HAP-1 (cell line): Measurements from ENCODE around the gene HLA-B.

Experiments
- DNase-seq, 2 experiments: peaks; one replicate each; pipeline ENCODE4 v3.0.0-alpha.2; 2016 to 2020; ENCODE audit warnings: low spot score in 2 of 2
- H3K27me3 ChIP-seq: fragments of 250-450 bp; sonication (Bioruptor Pico); 2 replicates; pipeline ENCODE4 v1.5.1; 2020; ENCODE audit warnings: low read depth, mild to moderate bottlenecking, moderate library complexity
- H3K36me3 ChIP-seq: fragments of 250-450 bp; sonication (Bioruptor Pico); replicated peaks from 2 replicates; pipeline ENCODE4 v1.5.1; 2020; ENCODE audit warnings: mild to moderate bottlenecking
- H3K4me1 ChIP-seq: fragments of 250-450 bp; sonication (Bioruptor Pico); 2 replicates; pipeline ENCODE4 v1.5.1; 2020; ENCODE audit warnings: mild to moderate bottlenecking
- H3K4me3 ChIP-seq: fragments of 250-450 bp; sonication (Bioruptor Pico); 2 replicates; pipeline ENCODE4 v1.5.1; 2020; ENCODE audit warnings: mild to moderate bottlenecking, moderate library complexity
- H3K9me3 ChIP-seq: fragments of 250-450 bp; sonication (Bioruptor Pico); 2 replicates; pipeline ENCODE4 v1.5.1; 2020; ENCODE audit warnings: mild to moderate bottlenecking, moderate library complexity
- in situ Hi-C: fragments of 300-500 bp; cut with MboI; formaldehyde crosslinking; loops from 3 replicates; pipeline ENCODE4 v1.14.3; 2020; ENCODE audit warnings: low sequenced_read_pairs, inconsistent platforms, mixed read lengths

The HLA-B gene

DNA sequence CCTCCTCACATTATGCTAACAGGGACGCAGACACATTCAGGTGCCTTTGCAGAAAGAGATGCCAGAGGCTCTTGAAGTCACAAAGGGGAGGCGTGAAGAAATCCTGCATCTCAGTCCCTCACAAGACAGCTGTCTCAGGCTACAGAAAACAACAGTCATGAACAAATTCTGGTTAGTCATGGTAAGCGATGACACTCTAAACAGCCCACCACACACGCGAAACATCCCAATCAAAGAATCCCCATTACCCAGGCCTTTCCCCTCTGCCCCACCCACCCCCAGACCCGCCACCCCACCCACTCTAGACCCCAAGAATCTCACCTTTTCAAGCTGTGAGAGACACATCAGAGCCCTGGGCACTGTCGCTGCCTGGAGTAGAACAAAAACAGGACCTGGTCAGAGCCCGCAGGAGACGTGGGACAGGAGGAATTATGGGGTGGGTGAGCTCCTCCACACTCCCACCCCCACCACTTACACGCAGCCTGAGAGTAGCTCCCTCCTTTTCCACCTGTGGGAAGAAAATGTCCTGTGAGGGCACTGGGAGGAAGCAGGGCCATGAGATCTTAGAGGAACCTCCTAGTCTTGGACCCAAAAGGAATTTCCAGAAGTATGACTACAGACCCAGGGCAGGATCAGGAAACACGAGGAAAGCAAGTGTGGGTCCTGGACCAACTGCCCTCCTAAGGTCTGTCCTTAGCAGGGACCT lies 2.7 kb downstream of the HLA-B start:
- Histone ChIP-seq H3K4me3 (no peak overlapping the region), H3K36me3 (peaks cover 12% of the 10 kb centered on the region), H3K9me3 (no peaks in the 10 kb centered on the region), H3K27me3 (0 out of 2 replicates have a peak, but pooled peaks cover 3% of the 10 kb centered on the region), H3K4me1 (no peaks in the 10 kb centered on the region)
- in situ Hi-C loops = no loop called here
- DNase-seq = no peak

DNA sequence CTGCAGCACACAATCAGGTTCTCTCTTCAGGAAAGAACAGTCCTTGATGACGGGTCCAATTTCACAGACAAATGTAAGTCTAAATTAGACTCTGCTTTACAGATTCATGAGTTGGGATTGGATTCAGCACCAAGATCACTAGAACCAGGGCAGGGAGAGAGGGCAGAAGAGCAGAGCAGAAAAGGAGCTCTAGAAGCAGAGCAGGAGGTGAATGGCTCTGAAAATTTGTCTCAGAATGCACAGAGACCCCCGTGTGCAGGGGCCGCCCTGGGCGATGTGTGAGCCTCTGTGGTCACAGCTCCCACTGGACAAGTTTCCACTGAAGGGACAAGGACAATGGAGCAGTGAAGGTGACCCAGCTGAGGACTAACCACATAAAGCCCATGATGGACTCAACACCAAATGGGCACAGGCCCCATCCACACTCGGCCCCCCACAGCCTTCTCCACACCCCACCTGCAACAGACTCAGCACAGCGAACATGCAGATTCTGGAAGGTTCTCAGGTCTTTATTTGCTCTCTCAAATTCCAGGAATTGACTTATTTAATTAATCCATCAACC lies 3.5 kb downstream of the HLA-B start:
- DNase-seq = no peak
- peaks cover 12% of the 10 kb centered on the region for H3K36me3 ChIP-seq
- no peaks in the 10 kb centered on the region for H3K9me3 ChIP-seq
- no peaks in the 10 kb centered on the region for H3K4me1 ChIP-seq
- in situ Hi-C loops = no loop called here
- H3K27me3 ChIP-seq = no peaks in the 10 kb centered on the region
- no peak overlapping the region for H3K4me3 ChIP-seq

DNA sequence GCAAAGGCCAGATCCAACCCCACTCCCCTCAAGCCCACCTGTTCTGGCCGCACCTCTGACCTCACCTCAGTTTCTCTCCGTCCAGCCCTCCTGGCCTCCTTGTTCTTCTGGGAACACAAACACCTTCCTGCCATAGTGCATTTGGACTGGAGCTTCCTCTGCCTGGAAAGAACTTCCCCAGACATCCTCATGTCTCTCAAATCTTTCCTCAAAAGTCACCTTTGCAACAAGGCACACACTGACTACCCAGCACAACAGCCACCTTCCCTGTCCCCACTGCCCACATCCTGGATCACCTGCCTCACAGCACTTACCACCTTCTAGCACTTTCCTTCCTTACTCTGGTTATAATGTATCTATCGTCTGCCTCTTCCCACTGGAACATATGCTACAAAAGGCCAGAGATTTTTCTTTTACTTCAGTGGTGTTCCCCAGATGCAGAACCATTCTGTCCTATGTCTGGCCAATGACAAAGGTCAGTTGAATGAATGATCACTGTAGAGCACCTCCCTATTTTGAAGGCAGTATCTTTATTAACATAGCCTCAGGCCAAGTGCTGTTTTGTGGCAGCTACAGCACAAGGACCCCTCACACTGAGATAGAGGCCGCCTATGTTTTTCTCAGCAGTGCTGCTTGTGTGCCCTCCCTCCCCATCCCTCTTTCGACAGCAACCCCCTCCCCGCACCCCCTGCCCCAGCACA lies 4.1 kb downstream of the HLA-B start:
- no peak overlapping the region for H3K4me3 ChIP-seq
- in situ Hi-C loops = no loop called here
- DNase-seq = no peak
- H3K4me1 ChIP-seq = no peaks in the 10 kb centered on the region
- no peaks in the 10 kb centered on the region for H3K27me3 ChIP-seq
- peaks cover 12% of the 10 kb centered on the region for H3K36me3 ChIP-seq
- H3K9me3 ChIP-seq = no peaks in the 10 kb centered on the region

GRCh38 chr6:31352310-31352682 lies 4.7 kb downstream of the HLA-B start:
- DNase-seq = no peak
- Histone ChIP-seq H3K36me3 (peaks cover 12% of the 10 kb centered on the region), H3K27me3 (no peaks in the 10 kb centered on the region), H3K4me1 (no peaks in the 10 kb centered on the region), H3K9me3 (no peaks in the 10 kb centered on the region), H3K4me3 (no peak overlapping the region)
- in situ Hi-C loops = no loop called here

DNA sequence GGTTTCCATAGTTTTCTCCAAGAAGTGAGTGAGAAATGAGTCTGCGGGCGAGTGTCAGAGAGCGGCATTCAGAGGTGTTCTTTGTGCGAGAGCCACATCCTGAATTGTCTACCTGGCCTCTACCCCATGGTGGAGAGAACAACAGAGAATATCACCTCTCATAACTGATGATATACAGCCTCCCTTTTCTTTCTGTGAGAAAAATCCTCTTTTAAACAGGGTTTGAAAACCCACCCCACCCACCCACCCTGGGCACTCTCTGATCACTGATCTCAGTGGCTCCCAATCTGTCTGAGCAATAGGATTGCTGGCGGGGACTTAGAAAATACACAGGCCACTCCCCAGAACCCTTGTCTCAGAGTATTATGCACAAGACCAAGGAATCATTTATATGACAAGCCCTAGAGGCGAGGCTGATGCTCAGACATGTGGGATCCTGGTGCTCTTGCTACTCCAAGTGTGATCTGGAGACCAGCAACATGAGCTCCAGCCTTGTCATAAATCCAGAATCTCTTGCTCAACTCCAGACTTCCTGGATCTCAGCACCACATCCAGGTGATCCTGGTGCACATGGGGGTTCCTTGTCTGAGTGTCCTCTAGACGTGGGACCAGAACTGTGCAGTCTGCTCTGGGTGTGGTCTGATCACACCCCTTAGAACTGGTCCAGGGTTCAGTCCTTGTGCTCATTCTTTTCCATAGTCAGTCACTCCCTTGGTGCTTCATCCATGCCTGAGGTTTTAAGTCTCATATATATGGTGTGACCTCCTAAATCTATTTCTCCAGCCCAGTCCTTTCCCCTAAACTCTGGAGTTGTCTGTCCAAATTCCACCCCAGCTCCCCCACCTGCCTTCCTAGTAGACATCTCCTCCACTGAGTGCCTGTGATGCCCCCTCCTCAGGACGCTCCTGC lies 5.3 kb downstream of the HLA-B start:
- Histone ChIP-seq H3K36me3 (peaks cover 12% of the 10 kb centered on the region), H3K4me3 (no peak overlapping the region), H3K27me3 (no peaks in the 10 kb centered on the region), H3K4me1 (no peaks in the 10 kb centered on the region), H3K9me3 (no peaks in the 10 kb centered on the region)
- DNase-seq = no peak
- in situ Hi-C loops = no loop called here

DNA sequence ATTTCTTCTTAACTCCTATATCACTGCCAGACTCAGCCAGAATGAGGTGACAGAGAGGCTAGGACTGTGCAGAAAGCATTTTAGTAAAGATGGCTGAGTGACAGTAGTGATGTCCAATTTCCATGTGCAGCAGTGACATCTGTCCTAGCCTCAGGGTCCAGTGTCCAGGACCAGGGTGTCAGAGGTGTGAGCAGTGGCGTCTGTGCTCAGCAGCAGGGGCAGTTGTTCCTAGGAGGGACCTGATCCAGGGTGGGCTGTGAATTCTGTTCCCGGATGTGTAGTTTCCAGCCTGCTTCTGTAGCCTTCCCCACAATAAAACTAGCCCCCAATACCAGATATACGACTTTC lies 6.0 kb downstream of the HLA-B start:
- Histone ChIP-seq H3K27me3 (no peaks in the 10 kb centered on the region), H3K36me3 (peaks cover 12% of the 10 kb centered on the region), H3K4me1 (no peaks in the 10 kb centered on the region), H3K4me3 (no peak overlapping the region), H3K9me3 (no peaks in the 10 kb centered on the region)
- DNase-seq = no peak
- in situ Hi-C loops = no loop called here

DNA sequence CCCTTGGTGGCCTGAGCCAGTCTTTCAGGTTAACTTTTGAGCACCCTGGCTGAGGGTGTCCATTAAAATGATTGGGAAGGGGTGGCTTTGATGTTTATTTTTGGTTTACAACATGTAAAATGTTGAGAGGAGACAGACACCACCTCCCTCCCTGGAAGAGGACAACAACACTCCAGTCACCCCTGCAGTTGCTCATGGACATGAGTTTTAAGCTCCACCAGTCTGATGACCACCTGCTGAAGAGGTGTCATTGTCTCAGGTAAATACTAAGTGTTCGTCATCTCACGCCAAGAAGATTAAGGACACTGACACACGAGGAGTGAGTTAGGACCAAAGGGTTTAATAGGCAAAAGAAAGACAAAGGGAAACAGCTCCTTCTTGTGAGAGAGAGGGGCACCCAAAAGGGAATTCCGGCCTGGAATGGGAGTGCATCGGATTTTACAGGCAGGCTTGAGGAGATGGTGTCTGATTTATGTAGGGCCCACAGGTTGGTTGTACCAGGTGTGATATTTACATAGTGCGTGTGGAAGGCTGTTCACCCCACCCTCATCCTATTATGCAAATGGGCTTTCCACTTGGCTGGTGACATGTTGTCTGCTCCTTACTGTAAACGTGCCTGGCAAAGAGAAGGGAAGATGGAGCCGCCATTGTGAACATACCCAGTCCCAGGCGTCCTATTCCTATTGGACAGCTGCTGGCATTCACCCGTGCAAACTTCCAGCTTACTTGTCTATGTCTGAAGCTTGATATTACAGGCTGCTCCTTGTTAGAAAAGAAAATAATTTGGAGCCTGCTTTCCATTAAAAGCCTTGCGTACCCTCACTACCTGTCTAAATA lies 6.6 kb downstream of the HLA-B start:
- H3K4me1 ChIP-seq = no peaks in the 10 kb centered on the region
- no peaks in the 10 kb centered on the region for H3K27me3 ChIP-seq
- DNase-seq = no peak
- H3K4me3 ChIP-seq = no peak overlapping the region
- H3K9me3 ChIP-seq = no peaks in the 10 kb centered on the region
- H3K36me3 ChIP-seq = peaks cover 10% of the 10 kb centered on the region
- in situ Hi-C loops = no loop called here

GRCh38 chr6:31349301-31349700 lies 7.7 kb downstream of the HLA-B start:
- H3K27me3 ChIP-seq = no peaks in the 10 kb centered on the region
- no peaks in the 10 kb centered on the region for H3K36me3 ChIP-seq
- no peak for DNase-seq
- no peak overlapping the region for H3K4me3 ChIP-seq
- H3K9me3 ChIP-seq = no peaks in the 10 kb centered on the region
- H3K4me1 ChIP-seq = no peaks in the 10 kb centered on the region
- in situ Hi-C loops = no loop called here

DNA sequence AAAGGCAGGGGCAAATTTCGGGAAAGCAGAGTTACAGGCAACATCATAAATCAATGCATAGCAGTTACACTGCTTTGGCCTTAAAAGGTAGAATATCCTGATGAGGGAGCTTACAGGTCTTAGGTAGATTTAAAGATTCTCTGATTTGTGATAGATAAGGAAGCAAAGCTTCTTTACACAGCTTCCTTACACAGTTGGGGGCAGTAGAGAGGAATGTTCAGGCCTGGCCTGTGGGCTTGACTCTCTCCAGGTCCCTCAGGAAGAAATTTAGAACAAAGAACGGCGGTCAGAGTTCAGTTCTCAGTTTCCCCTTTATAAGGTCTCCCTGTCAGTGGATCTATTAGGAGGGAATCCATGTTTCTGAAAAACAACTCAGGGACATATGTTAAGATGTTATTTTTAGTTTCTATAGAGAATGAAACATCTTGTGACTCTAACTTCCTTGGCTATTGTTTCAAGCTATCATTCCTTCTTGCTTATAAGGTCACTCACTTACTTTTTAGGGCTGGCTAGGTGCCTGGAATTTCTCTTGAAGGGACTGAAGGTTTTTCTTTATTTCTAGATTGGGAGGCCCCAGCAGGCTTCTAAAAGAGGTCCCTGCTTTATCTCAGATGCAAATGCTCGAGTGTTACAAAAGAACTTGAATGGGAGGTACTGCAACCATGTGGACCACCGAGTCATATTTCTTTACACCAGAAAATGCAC lies 11.8 kb downstream of the HLA-B start:
- no peak for DNase-seq
- Histone ChIP-seq H3K36me3 (no peaks in the 10 kb centered on the region), H3K4me3 (no peak overlapping the region), H3K4me1 (no peaks in the 10 kb centered on the region), H3K27me3 (no peaks in the 10 kb centered on the region), H3K9me3 (no peaks in the 10 kb centered on the region)
- in situ Hi-C loops = no loop called here

GRCh38 chr6:31340228-31340627 lies 16.8 kb downstream of the HLA-B start:
- Histone ChIP-seq H3K27me3 (no peaks in the 10 kb centered on the region), H3K4me3 (no peak overlapping the region), H3K4me1 (no peaks in the 10 kb centered on the region), H3K36me3 (no peaks in the 10 kb centered on the region), H3K9me3 (no peaks in the 10 kb centered on the region)
- no peak for DNase-seq
- in situ Hi-C loops = no loop called here

- in situ Hi-C loops = no loop called here
- Histone ChIP-seq H3K4me1 (no peaks in the 10 kb centered on the region), H3K27me3 (no peaks in the 10 kb centered on the region), H3K4me3 (no peak overlapping the region), H3K9me3 (no peaks in the 10 kb centered on the region), H3K36me3 (no peaks in the 10 kb centered on the region)
- no peak for DNase-seq
Observed at GRCh38 chr6:31339210-31339609, 17.8 kb downstream of the HLA-B start.

- Histone ChIP-seq H3K9me3 (no peaks in the 10 kb centered on the region), H3K4me1 (no peaks in the 10 kb centered on the region), H3K36me3 (no peaks in the 10 kb centered on the region), H3K4me3 (no peak overlapping the region), H3K27me3 (no peaks in the 10 kb centered on the region)
- in situ Hi-C loops = no loop called here
- no peak for DNase-seq
Observed at GRCh38 chr6:31336896-31337496, 20.0 kb downstream of the HLA-B start.
